HG03095 (cell line): ENCODE data around the gene AGPAT3.

Experiments used
- ATAC-seq: cut with Tn5 transposase; IDR thresholded peaks from one replicate; pipeline ENCODE4 v1.9.1; 2021; ENCODE audit warnings: moderate library complexity; ENCODE audit not compliant: unreplicated experiment

AGPAT3 gene

DNA sequence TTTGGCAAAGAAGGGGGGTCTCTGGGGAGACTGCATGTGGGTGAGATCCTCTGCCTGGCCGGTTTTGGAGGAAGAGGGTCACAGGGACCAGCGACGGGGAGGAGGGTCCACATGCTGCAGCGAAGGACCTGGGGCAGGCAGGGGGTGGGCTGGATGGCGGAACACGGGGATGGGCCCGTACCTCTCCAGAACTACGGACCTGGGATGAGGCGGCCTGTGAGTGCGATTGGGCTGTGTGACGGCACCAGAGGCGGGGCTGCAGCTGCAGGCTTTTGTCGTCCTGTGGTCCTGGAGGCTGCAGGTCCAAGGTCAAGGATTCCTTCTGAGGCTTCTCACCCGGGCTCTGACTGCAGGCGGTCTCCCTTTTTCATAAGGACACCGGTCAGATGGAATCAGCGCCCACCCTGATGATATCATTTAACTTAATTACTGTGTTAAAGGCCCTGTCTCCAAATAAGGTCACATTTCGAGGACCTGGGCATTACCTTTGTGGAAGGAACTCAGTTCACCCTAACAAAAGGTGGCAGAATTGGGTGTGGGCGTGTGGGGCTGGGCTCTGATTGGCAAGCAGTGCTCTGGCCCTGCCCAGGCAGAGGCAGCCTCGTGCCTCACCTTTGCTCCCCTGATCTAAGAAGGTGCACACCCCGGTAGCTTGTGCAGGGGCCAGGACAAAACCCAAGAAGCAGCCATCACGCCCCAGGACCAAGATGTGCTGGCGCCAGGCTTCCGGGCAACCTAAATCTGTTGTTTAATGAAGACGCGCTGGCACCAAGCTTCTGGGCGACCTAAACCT is 87.1 kb downstream of the AGPAT3 start:
- ATAC-seq, result no peak

GRCh38 chr21:43953021-43953420 is 88.0 kb downstream of the AGPAT3 start:
- ATAC-seq, result no peak

DNA sequence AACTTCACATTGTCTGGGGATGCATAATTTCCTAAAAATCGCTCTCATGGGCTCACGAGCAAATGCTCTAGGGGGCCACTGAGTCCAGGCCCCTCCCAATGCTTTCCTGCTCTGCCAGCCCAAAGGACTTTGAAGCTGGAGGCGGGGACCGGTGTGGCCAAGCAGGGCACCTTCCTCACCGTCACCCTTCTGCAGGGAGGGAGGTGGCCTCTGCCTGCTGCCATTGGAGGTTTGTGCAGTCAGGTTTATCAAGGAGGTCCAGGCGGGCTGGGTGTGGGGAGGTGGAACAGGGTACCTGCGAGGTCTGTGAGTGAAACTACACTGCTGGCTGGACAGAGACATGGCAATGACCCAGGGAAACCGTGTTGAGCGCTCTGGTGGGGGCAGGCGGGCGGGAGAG is 89.0 kb downstream of the AGPAT3 start:
- ATAC-seq, result no peak

DNA sequence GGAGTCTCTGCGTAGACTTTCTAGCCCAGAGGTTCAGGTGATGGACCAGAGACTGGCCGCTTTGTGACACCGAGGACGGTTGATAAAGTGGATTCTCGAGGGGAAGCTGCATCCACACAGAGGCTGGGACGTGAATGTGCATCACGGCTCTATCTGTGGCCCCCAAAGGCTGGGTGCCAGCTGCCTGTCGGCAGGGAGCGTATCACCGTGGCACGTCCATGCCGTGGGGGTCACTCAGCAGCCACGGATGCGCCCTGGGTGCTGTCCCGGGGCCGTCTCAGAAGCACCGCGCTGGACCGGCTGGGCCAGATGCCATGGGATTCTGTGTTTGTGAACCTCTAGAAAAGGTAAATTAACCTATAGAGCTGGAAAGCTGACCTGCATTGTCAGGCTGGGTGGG is 89.9 kb downstream of the AGPAT3 start:
- no peak for ATAC-seq

DNA sequence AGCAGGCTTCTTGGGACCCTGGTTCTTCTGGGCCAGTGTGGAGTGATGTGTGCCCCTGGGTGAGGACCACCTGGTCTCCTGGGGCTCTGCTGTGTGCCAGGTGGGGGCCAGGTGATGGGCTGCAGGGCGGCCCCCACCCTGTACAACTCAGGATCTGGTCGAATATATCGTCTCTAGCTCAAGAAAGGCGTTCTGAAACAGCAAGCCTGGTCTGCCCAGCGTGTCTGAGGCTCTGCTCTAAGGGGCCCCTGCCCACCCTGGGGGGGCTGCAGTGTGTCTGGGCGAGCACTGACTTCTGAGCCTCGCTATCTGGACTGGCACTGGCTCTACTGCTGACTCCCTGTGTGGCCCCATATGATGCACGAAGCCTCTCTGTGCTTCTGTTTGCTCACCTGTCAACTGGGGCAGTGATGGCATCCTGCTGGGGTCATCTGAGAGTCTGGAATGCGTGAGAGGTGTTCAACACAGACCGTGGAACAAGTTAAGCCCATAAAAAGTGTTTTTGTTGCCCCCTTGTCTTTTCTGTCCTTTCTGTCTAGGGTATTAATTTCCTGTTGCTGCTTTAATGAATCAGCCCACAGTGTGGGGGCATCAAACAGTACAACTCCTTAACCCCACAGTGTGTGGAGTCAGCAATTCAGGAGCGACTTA is 91.1 kb downstream of the AGPAT3 start:
- ATAC-seq, result no peak

DNA sequence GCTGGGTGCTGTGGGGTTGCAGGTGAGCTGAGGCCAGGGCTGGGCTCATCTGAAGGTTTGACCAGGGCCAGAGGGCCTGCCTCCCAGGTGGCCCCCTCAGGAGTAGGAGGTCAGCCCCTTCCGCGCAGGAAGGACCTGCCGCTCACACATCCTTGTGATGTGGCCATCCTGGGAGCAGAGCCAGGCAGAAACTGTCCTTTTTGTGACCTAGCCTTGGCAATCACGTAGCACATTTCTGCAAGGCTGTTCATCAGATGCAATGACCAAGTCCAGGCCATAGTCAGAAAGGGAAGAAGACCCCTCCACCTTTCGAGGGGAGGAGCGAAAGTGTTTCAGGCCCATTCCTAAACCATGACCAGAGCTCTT is 91.6 kb downstream of the AGPAT3 start:
- no peak for ATAC-seq

DNA sequence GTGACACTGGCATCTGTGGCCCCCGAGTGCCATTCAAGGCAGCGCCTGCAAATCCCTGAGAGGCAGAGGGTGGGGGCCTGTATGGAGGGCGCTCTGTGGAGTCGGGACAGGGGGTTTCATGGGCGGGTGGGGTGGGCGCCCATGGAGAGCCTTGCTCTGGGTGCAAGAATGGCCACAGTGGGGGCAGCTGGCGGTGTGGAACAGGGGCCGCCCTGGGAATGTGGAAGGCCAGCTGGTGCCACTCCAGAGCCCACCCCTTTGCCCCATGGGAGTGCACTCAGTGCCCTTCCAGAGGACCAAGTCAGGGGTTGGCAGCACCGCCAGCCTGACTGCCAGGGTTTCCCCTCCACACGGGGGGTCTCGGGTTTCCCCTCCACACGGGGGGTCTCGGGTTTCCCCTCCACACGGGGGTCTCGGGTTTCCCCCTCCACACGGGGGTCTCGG is 92.1 kb downstream of the AGPAT3 start:
- no peak for ATAC-seq

- peak; percentile 47 for ATAC-seq
These were observed 92.8 kb downstream of the AGPAT3 start for GRCh38 chr21:43957611-43958362.

GRCh38 chr21:43958364-43959158 is 93.5 kb downstream of the AGPAT3 start:
- ATAC-seq, result no peak

GRCh38 chr21:43959231-43960116 is 94.5 kb downstream of the AGPAT3 start:
- ATAC-seq, result no peak

DNA sequence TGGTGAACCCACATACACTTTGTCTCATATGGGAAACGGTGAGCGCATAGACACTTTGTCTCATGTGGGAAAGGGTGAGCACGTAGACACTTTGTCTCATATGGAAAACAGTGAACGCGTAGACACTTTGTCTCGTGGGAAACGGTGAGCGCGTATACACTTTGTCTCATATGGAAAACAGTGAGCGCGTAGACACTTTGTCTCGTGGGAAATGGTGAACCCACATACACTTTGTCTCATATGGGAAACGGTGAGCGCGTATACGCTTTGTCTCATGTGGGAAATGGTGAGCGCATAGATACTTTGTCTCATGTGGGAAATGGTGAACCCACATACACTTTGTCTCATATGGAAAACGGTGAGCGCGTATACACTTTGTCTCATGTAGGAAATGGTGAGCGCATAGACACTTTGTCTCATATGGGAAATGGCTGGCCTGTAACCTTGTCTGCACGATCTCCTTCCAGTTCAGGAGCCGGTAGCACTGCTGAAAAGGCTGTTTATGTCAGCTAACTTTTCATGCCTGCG is 96.4 kb downstream of the AGPAT3 start:
- ATAC-seq, result no peak

DNA sequence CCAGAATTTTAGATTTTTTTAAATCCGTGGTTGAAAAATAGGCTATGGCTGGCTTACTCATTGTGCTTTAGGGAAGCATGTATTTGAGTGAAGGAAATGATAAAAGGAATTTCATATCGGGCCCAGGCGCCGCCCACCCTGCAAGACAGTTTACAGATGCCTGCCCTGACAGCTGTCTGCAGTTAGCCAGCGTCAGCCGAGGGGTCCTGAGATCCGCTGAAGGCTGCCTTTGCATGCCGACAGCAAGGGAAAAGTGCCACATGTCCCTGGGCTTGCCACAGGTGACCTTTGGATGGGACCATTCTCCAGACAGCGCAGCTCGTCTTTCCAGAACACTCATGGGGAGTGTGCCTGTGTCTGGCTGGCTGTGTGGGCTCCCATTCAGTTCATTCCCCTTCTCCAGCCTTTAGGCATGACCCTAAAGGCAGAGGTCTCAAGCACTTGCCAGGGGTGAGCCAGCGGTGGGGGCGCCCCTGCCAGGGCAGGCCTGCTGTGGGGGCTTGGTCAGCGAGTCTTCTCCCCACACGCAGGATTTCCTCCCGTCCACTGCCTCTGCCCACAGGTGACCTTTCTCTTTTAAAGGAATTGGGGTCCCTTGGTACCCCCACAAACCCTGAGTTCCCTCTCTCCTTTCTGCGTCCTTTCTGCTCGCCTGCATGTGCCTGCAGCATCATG is 101.0 kb downstream of the AGPAT3 start:
- no peak for ATAC-seq

DNA sequence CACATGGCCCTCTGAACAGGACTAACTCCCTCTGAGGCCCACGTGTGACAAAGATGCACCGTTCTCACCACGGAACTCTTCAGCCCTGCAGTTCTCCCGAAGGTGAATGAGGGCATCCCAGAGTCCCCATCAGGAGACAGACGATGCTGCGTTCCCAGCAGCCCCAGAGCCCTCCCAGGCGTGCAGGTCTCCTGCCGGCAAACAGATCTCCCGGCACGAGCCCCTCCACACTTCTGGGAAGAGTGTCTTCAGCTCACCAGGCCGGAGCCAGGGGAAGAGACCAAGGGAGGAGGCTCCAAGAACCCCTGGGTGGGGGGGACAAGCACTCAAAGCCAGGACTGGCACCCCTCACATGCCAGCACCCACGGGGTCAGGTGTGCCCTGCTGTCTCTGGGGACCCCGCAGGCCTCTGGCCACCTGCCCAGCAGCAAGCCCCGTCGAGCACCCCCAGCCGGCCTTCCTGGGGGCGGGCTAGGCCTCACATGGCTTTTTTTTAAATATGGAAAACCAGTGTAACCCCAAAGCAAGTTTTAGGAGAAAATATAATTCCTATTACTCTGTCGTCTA is 102.0 kb downstream of the AGPAT3 start:
- no peak for ATAC-seq

DNA sequence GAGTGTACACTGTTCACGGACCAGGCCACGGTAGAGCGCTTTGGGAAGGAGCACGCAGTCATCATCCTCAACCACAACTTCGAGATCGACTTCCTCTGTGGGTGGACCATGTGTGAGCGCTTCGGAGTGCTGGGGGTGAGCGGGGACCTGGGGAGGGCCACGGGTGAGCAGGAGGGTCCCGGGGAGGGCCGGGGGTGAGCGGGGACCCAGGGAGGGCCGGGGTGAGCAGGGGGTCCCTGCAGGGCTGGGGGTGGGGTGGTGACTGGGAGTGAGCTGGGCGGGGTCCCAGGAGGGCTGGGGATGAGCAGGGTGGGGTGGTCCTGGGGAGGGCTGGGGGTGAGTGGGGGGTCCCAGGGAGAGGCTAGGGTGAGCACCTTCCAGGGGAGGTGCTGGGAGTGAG is 103.0 kb downstream of the AGPAT3 start:
- no peak for ATAC-seq

DNA sequence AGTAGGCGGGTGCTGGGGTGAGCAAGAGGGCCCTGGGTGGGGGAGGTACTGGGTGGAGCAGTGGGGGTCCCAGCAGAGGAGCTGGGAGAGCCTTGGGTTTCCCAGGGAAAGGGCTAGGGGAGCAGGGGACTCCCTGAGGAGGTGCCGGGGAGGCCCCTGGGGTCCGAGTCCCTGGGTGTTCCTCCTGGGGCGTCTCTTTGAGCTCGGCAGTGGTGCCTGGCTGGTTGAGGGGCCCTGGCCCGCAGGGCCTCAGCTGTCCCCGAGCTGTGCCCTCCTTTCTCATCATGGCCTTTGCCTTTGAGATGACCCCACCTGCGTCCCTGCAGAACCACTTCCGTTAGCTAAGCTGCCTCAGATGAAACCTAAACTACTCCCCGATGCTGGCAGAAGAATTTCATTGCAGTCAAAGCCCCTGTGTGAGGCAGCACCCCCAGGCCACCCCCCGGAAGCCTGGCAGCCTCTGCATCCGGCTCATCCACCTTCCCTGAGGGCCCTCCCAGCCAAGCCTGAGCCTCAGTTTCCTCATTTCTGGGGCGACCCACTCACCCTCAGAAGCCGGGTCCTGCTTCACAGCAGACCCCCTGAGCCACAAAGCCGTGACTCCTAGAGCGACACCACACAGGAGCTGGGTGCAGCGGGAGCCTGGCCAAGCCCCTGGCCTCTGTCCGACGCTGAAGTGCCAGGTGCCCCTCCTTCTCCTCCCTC is 103.5 kb downstream of the AGPAT3 start:
- ATAC-seq, result no peak

GRCh38 chr21:43969115-43969444 is 104.1 kb downstream of the AGPAT3 start:
- no peak for ATAC-seq

DNA sequence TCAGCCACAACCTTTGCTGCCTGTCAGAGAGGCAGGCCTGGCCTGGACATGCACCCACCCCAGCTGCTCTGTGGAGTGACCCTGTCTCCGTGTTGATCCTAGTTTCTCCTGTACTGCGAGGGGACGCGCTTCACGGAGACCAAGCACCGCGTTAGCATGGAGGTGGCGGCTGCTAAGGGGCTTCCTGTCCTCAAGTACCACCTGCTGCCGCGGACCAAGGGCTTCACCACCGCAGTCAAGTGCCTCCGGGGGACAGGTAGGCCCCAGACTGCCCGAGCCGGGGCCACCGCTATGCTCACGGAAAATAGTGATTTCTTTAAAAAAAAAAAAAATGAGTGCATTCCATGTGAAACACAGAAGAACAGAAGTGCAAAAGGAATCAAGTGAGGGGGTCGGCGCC is 105.5 kb downstream of the AGPAT3 start:
- ATAC-seq, result no peak

- ATAC-seq, result no peak
These were observed 106.4 kb downstream of the AGPAT3 start for GRCh38 chr21:43971201-43971991.
